HEK293 (cell line): ENCODE data around the gene FTSJ1.
"Not testable (repeated sequence)": the region's sequence is repeated elsewhere in the genome, so short reads cannot be mapped to it uniquely, and the experiment has no call there.

Experiments used
- ZNF114 ChIP-seq: fragments of 450-650 bp; formaldehyde crosslinking; IDR thresholded peaks from 2 replicates; pipeline ENCODE4 v1.5.0; 2017; ENCODE audit warnings: missing biosample characterization, missing genetic modification characterization
- TF ChIP-seq, protein P1 (sequence below): fragments of 450-650 bp; formaldehyde crosslinking; IDR thresholded peaks from 2 replicates; pipeline ENCODE4 v1.5.1; 2016; ENCODE audit warnings: missing biosample characterization, missing genetic modification characterization

DNA sequence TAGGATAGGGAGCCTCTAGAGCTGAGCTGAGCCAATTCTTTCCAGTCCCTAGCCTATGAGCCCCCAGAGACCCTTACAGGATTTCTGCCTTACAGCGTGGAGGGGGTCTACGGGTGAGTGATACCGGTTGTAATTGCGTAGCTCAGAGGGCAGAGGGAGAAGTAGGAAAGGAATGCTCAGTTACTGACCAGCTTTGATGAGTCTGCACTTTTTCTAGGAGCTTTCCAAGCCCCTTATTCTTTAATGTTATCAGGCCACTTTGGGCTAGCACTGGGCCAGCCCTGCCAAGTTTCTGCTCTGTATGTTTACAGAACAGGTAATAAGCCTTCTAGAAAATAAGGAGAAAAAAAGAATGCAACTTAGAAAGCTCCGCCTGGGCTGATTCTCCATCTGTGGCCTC, 46.4 kb upstream of the FTSJ1 start:
- TF ChIP-seq, protein P1, sequence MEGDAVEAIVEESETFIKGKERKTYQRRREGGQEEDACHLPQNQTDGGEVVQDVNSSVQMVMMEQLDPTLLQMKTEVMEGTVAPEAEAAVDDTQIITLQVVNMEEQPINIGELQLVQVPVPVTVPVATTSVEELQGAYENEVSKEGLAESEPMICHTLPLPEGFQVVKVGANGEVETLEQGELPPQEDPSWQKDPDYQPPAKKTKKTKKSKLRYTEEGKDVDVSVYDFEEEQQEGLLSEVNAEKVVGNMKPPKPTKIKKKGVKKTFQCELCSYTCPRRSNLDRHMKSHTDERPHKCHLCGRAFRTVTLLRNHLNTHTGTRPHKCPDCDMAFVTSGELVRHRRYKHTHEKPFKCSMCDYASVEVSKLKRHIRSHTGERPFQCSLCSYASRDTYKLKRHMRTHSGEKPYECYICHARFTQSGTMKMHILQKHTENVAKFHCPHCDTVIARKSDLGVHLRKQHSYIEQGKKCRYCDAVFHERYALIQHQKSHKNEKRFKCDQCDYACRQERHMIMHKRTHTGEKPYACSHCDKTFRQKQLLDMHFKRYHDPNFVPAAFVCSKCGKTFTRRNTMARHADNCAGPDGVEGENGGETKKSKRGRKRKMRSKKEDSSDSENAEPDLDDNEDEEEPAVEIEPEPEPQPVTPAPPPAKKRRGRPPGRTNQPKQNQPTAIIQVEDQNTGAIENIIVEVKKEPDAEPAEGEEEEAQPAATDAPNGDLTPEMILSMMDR, result not testable (repeated sequence)
- TF ChIP-seq ZNF114 (tag by site-specific recombination), result not testable (repeated sequence)
